Activated CD4-positive, alpha-beta T cell treated with anti-CD3 and anti-CD28 coated beads for 4 hours (primary cell): Measurements from ENCODE around the gene ATP11A.

Experiments used
- DNase-seq, 2 donors: peaks; one replicate each; pipeline ENCODE4 v3.0.0-alpha.2; 2020

The ATP11A gene

DNA sequence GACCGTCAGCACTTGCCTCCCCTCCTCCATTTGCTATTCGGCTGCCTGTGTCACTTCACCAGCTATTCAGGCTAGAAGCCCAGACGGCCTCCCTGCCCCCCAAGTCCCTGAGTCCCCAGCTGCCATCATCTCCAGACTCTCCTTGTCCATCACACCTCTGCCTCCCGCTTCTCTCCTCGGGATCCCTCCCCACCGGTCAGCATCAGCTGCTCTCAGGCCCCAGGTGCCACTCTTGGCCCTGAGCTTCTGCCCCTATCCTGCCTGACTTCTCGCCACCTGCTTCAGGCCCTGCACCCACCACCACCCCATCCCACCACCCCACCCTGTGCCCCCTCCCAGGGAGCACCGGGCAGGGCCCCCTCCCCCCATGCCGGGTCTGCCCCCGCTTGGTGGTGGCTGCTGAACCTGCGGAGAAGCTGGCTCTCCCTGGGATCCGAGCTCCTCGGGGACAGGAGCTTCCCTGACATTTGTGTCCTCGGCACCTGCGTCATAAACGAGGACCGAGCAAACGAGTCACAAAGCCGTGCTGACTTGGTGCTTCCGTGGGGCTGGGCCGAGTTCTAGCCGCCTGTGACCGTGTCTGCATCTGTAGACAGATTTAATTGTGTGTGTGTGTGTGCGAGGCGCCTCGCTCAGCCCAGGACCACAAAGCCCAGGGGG is 208.9 kb downstream of the ATP11A start:
- DNase-seq: no peak

DNA sequence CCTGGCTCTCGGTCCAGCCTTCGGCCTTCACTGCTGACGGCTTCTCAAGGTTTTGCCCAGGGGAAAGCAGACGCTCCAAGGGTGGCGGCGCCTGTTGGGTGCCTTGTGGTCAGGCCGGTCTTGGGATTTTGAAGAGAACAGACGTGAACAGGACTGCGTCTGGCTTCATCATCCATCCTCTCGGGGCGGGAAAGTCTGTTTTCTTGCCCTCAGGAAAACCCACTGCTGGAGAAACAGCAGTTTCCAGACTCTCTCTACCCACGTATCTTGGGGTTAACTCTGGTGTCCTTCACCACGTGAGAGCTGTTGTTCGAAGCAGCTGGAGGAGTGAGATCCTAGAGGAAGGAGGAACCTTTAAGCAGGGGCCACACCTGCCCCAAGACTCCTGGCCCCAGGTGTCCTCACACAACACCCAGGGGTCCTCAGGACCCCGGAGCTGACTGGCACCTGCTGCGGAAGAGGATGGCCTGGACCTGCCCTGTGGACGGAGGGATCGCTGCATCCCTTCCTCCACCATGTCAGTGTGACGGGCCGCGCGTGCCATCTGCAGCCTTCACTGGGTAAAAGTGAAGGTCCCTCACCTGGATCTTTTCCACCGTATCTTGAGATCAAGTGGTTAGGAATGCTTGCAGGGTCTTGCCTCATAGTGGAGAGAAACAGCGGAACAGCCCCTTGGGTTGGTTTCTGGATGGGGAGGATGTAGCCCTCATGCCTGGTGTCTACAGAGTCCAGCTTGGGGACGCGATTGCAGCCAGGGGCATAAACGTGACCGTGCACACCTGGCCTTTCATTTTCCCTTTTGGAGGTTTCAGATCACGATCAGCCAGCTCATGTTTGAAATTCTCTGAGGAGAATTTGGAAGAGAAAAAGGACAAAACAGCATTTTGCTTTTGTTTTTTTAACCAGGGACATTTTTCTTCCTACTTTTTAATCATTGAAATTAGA is 209.7 kb downstream of the ATP11A start:
- DNase-seq: no peak

DNA sequence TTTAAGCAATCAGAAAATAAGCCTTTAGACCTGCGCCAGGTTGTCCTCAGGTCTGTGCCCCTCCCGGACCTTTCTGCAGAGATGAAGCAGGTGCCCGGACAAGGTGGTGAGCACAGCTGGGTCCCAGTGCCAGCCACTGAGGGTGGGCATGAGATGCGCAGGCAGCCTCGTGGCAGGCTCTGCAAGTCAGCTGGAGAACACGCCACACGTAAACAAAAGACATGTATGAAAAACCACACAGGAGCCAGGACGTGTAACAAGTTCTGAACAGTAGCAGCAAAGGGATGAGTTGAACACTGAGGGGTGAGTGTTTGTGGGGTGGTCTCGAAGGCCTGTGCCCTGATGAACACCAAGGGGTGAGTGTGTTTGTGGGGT is 210.4 kb downstream of the ATP11A start:
- DNase-seq: no peak

DNA sequence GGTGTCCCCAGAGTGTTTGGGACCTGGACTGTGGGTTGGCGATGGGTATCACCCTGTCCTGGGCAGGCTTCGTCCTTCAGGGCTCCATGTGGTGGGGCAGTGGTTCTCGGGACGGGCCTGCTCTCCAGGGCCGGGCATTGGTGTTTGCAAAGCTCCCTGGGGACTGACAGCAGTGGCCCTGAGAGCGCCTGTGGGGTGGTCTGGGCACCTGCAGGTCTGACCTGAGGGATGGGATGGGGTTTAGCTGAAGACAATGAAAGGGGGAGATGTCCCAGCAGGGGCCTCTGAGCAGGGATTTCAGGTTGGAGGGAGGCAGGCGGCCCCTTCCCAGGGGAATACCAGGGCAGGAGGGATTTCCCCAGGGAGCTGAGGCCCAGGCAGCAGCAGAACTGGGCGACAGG is 210.9 kb downstream of the ATP11A start:
- DNase-seq: no peak

DNA sequence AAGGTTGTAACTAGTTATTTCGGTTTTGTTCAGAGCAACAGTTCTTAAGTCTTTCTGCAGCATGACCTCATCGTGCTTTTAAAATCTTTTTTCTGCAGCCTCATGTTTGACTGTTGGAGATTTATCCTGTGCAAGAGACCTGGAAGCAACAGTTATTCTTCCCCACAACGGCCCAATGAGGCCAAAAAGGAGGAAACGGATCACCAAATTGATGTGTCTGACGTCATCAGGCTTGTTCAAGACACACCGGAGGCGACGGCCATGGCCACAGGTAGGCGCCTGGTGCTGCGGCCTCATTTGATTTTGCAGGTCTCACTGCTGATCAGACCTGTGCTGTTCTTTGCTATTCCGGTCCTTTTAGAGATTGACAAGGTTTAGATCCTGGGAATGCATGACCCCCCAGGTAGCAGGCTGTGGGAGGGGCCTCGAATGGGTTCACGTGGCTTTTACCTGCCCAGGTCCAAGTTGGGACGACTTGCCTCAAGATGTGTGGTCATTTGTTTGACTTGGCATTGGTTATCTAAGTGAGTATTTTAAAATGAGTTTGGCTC is 212.3 kb downstream of the ATP11A start:
- DNase-seq: no peak

DNA sequence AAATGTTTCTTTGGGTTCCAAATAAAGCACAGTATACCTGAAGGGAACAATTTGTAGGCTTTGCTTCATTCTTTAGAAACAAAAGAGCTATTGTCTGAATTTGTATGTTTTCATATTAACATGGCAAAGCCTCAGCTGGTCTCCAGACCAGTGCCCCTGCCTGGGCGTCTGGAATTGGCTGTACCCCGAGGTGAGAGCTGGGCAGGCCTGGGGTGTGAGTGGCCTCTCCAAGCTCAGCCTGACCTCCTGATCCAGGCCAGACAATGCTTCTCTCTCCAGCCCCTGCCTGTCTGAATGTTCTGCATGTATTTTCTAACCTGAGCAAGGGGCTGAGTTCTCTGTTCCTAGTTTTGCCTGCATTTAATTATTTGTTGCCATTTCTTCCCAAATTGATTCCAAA is 212.8 kb downstream of the ATP11A start:
- DNase-seq: no peak

DNA sequence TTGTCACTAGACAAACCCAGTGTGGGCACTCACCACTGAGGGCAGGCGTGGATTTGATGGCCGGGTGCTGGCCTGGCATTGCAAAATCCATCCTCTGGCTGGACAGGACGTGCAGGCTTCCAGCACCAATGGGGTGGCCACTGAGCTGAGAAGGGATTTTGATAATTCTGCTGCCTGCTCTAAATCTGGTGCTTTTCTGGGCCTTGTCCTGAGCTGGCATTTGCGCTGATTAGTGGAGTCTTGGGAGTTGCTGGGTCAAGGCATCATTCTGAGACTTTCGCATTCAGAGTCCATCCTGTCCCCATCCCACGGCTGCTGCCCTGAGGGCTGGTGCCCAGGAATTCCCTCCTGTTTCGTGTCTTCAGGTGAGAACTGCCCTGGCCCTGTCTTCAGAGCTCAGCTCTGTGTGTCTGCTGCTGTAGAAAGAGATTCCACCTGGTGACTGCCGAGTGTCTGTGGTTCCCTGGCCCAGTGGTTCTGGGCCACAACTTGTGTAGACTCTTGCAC is 213.3 kb downstream of the ATP11A start:
- no peak for DNase-seq

DNA sequence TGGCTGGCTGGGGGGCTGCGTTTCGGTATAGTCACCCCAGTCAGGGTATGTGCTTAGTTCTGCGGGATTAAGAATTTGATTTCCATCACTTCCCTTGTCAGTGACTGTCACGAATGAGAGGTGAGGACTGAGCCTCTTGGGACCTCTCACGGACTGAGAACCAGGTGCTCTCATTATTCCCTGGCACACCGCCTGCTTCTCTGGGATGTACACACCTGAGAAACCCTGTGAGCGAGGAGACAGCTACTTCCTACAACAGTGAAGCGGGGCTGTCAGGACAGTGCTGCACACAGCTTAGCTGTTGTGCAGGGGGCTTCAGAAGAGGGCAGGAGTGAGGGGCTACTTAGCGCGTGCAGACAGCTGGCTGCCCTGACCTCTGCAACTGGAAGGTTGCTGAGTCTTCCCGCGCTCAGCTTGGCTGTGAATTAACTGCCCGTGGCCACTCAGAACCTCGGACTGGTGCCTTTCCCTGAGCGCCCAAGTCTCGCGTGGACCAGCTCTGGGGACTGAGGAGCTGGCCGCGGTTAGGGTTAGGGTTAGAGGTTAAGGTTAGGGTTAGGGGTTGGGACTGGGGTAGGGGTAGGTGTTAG is 213.9 kb downstream of the ATP11A start:
- DNase-seq: no peak

DNA sequence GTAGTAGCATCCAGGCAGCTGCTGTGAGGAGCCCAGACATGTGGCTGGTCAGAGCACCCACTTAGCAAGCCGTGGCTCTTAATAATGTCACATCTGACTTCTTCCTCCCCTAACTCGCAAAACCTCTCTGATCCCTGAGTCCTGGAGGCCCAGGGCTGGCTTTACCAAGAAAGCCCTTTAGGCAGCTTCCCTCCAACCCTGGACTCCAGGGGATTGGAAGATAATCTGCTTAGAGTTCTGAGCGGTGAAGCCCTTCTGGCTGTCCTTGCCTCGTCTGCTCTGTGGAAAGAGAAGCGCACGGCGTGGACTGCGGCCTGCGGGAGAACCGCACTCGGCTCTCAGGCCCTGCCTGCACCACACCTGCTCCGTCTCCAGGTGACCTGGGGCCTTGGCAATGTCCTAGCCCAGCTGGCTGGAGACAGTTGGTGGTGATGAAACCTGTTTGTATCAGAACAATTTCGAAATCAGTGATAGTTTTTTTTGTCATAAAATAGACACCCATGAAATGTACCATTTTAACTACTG is 214.7 kb downstream of the ATP11A start:
- no peak for DNase-seq

DNA sequence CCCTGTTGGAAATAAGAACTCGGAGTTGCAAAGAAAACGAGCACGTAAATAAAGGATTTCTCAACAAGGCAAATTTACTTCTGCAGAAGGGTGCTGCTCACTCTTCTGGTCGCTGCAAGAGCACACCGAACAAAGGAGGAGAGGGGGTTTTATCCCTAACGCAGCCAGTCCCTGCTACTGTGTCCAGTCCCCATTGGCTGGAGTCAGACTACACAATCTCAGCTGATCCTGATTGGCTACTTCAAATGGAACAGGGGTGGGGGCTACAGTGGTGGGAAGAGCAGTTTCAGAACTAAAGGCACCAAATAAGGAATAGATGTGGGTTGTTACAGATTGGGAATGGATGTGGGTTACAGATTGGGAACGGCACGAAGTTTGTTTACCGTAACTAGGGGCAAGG is 215.2 kb downstream of the ATP11A start:
- DNase-seq: no peak

DNA sequence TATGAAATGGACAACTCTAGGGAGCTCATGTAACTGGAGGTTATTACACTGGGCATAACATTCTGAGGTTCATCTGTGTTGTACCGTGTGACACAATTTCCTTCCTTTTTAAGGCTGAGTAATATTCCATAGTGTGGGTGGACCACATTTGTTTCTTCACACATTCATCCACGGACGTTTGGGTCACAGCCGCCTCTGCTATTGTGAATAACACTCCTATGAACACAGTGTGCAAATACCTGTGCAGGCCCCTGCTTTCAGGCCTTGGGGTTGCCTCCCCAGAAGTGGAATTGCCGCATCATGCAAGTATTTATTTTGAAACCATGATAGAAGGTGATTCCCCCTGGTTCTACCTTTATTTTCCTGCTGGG is 215.8 kb downstream of the ATP11A start:
- DNase-seq: no peak

DNA sequence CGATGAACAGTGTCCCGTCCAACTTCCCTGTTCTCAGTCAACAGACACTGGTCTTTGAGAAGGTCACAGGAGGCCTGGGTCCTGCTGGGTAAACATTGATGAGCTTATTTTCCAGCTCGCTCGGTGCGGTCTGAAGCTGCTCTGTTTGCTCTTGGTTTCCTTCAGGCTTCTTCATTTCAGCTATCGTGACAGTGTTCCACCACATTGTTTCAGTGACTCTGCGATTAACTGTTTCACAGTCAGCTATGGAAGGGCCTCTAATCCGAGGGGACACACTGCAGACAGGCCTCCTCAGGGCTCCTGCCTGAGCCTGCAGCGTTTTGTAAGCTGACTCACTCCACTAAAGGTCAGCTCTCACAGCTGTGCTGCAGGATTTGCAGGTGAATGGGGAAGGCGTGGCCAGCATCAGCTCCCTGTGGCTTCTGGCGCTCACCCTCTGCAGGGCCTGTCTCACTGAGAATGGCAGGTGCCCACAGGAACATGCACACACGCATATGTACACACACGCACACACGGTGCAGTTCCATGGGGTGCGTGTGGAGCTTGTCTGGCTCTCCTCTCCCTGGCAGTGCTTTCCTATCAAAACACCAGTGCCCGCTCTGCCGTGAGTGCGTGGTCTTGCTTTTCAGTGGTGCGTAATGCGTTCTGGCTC is 216.3 kb downstream of the ATP11A start:
- DNase-seq: no peak

DNA sequence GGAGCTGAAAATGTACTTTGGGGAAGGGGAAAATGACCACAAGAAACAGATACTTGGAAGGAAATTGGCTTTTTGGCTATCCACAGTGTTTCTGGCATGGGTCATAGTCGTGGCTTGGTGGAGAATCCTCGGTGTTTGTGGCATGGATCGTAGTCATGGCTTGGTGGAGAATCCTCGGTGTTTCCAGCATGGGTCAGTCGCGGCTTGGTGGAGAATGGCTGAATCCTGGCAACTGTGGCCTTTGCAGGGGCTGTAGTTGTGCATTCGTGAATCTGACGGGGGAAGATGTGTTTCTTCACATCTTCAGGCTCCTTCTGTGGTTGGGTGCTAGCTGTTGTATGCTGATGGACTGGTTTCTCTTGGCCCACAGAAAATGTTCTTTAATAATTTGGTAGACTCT is 217.4 kb downstream of the ATP11A start:
- DNase-seq: no peak

DNA sequence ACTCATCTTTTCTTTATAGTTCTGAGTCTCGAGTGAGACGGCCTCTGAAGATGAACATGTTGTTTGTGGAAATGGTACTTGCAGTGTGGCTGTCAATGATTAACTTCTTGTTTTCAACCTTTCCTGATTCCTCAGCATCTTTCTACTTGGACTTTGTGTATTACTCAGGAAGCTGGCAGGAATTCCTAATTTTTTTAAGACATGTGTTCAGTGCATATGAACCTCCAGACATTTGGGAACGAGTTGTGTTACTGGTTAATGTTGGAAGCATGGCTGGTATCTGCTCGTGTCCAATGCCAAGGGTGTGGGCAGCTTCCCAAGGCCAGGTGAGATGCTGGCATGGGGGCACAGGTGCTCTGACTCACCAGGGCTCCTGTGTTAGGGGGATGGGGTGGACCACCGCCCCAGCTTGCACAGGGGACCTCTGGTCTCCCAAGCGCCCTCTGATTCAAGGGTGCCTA is 218.1 kb downstream of the ATP11A start:
- DNase-seq: no peak

DNA sequence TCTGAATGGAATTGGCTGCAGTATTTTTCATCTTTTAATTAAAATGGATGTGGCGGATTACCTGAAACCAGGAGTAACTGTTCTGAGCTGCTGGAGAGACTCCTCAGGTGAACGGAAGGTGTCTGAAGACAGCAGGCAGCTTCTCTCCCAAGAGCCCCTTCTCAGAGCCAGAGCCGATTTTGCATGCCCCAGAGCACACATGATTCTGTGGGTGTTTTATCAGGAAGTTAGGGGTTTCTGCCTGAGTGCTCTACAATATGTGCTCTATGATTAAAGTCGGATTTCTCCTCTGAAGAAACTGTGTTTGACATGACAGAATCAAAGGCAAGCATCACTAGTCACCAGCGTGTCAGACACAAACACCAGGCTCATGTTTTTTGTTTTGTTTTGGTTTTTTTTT is 218.5 kb downstream of the ATP11A start:
- no peak for DNase-seq

DNA sequence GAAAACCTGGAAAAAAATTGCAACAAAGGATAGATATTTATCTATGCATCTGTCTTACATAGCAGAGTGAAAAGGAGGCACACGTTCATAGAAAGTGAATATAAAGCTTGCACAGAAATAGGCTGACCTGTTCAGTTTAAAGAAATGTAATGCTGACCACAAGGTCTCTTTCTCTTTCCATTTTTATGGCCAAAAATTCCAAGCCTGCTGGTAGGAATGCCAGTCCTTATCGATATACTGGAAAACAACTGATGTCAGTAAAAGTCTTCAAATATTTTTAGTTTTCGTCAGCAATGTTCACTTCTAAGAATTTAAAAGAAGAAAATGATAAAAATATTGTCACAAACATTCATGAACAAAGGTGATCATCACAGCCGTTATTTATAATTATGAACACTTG is 220.2 kb downstream of the ATP11A start:
- no peak for DNase-seq

DNA sequence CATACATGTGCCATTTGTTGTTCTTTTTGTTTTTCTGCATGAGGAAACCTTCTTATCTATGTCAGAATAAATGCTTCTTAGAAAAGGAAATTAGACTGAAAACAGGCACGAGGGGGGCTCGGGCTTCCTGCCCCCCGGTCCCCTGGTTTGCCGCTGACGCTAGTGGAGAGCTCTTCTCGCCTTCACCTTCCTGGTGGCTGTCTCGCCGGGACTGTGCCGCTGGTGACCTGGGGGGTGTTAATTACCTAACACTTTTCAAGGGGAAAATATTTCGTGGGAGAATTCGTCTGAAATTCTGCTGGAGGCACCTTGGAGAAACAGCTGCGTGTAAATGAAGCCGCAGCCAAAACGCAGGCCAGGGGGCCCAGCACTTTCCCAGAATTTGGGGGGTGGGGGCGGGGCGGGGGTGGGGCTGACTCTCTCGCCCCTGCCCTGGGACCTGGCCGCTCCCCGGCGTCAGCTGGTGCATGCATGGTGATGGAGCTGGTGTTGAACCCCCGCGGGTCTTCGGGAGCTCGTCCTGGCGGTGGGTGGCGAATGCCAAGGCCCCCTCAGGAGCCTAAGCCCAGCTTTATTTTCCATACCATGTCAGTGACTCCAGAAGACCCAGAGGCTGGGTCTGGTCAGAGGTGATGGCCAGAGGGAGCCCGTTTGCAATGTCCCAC is 220.9 kb downstream of the ATP11A start:
- no peak for DNase-seq

DNA sequence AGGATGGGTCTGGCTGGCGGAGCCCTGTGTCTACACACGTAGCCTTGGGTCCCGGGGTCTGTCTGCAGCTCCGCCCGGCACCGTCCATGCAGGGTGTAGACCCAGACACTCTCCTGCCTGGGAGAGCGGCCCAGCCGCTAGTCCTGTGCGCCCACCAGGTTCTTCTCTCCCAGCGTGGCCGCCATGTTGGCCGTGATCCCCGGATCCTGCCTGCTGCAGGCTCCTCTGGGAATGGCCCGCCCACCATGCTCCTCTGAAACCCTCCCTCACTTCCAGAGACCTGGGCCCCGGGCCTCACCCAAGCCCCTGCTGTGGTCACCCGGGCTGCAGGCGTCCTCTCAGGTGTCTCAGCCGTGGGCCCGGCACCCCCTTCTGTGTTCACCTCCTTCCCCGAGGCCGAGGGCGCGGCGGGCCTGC is 221.5 kb downstream of the ATP11A start:
- DNase-seq: no peak

DNA sequence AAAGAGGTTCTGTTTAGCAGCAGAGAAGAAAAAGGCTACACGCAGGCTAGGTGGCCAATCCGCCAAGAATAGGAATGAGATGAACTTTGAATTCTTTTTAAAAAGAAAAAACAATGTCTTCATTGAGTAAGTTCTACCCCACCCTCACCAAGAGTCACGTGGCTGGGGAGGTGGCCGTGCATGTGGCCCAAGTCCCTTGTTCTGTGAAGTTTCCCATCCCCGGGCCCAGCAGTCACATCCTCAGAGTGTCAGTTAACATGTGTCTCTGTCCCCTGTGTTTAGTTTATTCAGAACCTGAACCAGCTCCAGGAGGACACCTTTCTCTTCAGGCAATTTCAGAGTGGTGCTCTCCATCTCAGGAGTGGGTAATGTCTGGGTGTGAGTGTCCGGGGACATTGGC is 222.0 kb downstream of the ATP11A start:
- no peak for DNase-seq

DNA sequence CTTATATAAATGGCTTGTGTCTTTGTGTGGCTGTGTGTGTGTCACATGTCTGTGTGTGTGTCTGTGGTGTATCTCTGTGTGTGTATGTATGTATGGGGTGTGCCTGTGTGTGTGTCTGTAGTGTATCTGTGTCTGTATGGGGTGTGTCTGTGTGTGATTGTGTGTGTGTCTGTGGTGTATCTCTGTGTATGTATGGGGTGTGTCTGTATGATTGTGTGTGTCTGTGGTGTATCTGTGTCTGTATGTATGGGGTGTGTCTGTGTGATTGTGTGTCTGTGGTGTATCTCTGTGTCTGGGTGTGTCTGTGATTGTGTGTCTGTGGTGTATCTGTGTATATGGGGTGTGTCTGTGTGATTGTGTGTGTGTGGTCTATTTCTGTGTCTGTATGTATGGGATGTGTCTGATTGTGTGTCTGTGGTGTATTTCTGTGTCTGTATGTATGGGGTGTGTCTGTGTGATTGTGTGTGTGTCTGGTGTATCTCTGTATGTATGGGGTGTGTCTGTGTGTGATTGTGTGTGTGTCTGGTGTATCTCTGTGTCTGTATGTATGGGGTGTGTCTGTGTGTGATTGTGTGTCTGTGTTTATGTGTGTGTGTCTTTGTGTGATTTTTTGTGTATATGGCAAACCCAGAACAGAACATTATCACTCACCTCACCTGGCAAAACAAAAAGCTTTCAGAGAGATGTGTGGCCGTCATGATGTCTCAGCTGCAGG is 223.0 kb downstream of the ATP11A start:
- DNase-seq: no peak

DNA sequence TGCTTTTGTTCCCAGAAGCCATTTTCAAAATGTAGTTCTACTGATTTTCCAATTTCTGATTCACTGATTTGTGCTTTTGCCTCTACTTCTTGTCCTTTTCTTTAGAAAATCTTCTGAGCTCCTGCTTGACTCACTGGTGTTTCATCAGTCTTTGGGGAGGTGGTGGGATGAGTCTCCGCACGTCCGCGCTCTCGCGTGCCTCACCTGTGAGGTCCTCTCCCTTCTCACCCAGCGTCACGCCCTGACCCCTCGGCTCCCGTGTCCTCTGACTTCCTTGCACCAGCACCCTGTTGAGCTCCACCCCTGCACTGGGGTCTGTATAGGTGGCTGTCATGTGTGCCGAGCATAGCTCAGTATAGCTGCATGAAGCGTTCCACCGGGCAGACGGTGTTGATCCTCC is 226.5 kb downstream of the ATP11A start:
- no peak for DNase-seq
